Right kidney (tissue), 9 donors: ENCODE measurements around the gene TVP23B.
"Not testable (repeated sequence)": the region's sequence is repeated elsewhere in the genome, so short reads cannot be mapped to it uniquely, and the experiment has no call there.

Source experiments
- DNase-seq: peaks from one replicate; pipeline ENCODE4 v3.0.0-alpha.2; 2016
- long read RNA-seq, 8 donors: transcript quantifications; one replicate each; lab custom pipeline, GENCODE V29; 2026

TVP23B gene
- long read RNA-seq, donor 1, transcript TVP23B-201 (7 exons, 2,064 nt): major isoform, 26 of 43 reads
- long read RNA-seq, donor 1, partial matches to known transcripts: 13 of 43 reads
- long read RNA-seq, donor 1, other reads (novel, unspliced or antisense): 0 of 43 reads
- long read RNA-seq, donor 2, transcript TVP23B-201 (7 exons, 2,064 nt): major isoform, 6 of 6 reads
- long read RNA-seq, donor 2, partial matches to known transcripts: 0 of 6 reads
- long read RNA-seq, donor 2, other reads (novel, unspliced or antisense): 0 of 6 reads
- long read RNA-seq, donor 3, transcript TVP23B-201 (7 exons, 2,064 nt): major isoform, 10 of 23 reads
- long read RNA-seq, donor 3, partial matches to known transcripts: 11 of 23 reads
- long read RNA-seq, donor 3, other reads (novel, unspliced or antisense): 0 of 23 reads
- long read RNA-seq, donor 4, transcript TVP23B-201 (7 exons, 2,064 nt): major isoform, 9 of 18 reads
- long read RNA-seq, donor 4, partial matches to known transcripts: 5 of 18 reads
- long read RNA-seq, donor 4, other reads (novel, unspliced or antisense): 0 of 18 reads
- long read RNA-seq, donor 5, transcript TVP23B-201 (7 exons, 2,064 nt): major isoform, 21 of 31 reads
- long read RNA-seq, donor 5, partial matches to known transcripts: 9 of 31 reads
- long read RNA-seq, donor 5, other reads (novel, unspliced or antisense): 0 of 31 reads
- long read RNA-seq, donor 6, transcript TVP23B-201 (7 exons, 2,064 nt): major isoform, 17 of 19 reads
- long read RNA-seq, donor 6, partial matches to known transcripts: 0 of 19 reads
- long read RNA-seq, donor 6, other reads (novel, unspliced or antisense): 0 of 19 reads
- long read RNA-seq, donor 7: 0 reads
- long read RNA-seq, donor 8, transcript TVP23B-201 (7 exons, 2,064 nt): major isoform, 20 of 21 reads
- long read RNA-seq, donor 8, partial matches to known transcripts: 0 of 21 reads
- long read RNA-seq, donor 8, other reads (novel, unspliced or antisense): 0 of 21 reads

DNA sequence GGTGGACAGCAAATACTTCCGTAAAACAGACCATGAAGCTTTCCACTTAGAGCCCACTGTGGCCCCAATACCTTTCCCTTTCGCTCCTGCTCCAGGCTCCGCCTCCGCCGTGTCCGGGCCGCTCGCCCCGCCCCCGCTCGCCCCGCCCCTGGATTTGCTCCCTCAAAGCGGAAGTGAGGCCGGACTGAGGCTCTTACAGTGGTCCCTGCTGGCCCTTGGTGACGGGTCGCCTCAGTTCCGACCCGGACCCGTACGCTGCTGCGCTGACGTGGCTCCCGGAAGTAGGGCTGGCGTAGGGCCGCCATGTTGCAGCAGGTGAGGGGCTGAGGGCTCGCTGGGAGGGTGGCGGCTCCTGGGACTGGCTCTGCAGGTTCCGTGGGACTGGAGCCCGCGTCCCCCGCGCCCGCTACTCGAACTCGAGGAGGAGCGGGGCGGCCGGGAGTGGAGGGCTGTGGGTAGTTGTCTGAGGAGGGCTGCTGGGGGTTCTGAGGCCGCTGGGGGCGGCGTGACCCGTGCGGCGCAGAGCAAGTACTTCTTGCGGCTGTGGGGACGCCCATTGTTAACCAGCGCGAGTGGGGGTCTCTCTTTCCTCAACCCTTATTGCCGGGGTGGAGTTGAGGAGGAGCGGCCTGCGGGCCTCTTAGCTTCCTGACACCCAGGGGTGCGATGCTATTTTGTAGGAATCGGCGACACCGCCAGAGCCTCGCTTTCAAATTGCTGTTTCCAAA lies at the start of gene TVP23B:
Gene TVP23B (plus strand): TSS at position 193 of the 728 bp plus-strand sequence. CDS start 111 bp downstream, at position 304.
- peak; percentile 90 for DNase-seq

DNA sequence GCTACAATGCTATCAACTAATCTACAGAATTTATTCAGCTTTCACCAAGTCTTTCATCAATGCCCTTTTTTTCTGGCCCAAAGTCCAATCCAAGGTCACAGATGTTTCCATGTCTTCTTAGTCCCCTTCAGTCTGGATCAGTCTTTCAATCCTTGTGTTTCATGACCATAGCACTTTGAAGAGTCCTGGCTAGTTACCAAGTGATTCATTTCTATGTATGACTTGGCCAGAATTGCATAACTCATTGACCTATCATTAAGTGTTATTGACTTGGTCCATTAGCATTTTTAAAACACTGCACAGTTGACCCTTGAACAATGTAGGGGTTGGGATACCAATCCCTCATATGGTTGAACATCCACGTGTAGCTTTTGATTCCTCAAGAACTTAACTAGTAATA lies 48.5 kb upstream of the TVP23B start:
- not testable (repeated sequence) for DNase-seq

DNA sequence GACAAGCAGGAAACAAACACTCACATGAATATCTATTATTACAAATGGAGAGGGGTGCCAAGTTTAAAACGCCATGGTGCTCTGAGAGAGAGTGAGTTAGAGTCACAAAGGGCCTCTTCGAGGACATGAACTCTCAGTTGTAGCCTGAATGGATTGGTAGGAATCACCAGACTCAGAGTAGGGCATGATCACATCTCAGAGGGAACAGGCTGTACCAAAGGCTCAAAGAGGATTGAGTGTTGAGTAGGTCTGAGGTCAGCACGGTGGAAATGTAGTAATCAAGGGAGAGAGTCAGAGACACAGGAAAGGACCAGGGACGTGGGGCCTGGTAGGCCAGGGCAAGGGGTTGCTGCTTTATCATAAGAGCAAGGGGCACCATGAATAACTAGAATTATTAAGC lies 47.6 kb upstream of the TVP23B start:
- not testable (repeated sequence) for DNase-seq

DNA sequence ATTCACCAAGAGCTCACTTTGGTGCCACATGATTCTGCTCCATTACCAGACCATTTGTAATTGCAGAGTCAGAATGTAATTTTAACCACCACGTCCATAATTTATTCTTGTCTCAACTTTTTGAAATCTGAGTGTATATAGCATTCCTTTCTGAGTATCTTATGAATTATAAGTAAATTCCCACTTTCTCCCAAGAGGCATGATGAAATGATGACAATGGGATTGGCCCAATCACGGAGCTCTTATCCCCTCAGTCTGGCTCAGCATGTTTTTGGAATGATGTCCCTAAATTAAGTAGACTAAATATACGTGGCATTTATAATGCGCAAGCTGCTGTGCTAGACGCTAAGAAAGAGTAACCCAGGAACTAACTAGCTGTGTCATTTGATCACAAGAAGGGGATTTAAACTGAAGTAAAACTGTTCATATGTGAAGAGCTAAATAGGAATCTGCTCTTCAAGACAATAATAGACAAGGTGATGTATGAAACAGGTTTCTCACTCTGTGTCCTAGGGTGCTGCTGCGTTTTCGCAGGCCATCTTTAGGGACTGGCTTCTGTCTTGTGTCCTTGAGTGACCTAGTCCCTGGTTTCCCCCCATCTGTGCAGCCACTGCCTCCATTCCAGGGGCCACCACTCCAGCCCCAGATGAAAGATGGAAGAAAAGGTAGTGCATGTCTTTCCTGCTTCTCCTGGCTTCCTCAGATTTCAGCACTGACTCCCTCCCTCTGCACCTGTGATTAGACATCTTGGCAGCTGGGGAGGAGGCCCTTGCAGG lies 41.2 kb upstream of the TVP23B start:
- not testable (repeated sequence) for DNase-seq

DNA sequence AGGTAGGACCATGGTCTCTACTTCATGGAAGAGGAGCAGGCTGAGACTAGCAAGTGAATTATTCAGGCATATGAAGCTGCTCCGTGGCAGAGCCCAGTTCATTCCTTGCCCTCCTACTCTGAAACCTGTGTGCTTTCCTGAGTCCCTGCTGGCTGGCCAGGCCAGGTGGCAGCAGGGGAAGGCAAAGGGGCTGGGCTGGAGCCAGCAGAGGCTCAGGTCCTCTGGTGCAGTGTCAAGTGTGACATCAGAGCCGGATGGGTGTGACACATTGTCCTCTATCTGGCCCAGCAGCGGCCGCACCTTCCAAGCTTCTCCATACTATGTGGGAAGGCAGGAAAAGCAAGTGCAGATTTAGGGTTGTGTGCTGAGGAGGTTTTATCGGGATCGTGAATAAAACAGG lies 39.8 kb upstream of the TVP23B start:
- DNase-seq: not testable (repeated sequence)

DNA sequence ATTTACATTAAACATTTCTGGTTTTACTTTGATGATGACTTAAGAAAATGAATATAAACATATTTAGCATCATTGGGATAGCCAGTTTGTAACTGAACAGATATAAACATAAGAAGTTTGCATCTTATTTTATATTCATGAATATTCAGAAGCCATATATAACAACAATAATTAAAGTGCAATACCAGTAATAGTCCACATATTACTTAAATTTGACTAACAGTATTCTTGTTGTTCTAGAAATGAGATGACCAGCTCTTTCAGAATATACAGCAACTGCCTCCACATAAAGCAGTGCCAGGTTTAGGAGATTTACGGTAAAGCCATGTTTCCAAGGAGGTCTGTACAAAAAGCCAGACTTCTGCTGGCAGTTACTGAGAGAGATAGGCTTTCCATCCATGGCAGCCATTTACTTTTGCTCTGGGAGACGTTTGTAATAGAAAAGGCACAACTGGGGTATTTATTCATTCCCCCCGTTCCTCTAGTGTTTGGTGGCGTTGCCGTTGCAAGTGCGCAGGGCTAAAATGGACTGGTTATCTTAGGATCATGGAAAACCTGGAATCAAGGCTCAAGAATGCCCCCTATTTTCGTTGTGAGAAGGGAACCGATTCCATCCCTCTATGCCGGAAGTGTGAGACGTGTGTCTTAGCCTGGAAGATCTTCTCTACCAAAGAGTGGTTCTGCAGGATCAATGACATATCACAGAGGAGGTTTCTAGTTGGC lies 37.1 kb upstream of the TVP23B start, which contains the start of gene FBXW10:
Gene FBXW10 (plus strand): TSS at position 356 of the 723 bp plus-strand sequence. CDS start 191 bp downstream, at position 547.
- DNase-seq: not testable (repeated sequence)

DNA sequence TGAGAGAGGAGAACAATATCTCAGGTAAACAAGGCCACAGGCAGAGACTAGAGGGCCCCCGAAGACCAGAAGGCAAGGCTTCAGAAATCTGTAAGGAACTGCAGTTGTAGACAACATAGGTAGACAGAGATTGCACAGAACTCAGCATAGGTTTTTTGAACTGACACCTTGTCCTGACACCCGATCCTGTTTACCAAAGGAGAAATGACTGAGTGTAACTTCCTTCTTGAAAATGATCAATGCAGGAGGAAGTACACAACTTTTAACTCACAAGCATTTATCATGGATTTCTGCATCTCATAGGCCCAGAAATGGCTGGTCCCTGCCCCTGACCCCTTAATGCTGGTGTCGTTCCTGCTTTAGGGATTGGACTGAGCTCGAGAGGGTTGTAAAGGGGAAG lies 36.3 kb upstream of the TVP23B start:
- not testable (repeated sequence) for DNase-seq

DNA sequence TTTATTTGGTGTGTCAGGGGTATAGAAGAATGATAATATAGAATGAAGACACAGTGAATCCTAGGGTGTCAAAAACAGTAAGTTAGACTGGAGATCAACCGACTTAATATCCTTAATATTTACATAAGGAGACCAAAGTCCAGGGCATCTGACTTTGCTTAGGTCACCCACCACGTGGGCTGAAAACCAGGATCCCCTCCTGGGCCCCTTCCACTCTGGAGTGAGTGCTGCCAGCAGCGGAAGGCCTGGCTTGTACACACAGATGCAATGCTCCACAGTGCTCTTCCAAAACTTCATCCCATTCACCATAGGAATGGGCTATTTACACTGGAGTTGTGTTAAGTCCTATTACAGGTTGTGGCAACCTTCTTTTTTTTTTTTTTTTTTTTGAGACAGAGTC lies 34.4 kb upstream of the TVP23B start:
- DNase-seq: not testable (repeated sequence)

DNA sequence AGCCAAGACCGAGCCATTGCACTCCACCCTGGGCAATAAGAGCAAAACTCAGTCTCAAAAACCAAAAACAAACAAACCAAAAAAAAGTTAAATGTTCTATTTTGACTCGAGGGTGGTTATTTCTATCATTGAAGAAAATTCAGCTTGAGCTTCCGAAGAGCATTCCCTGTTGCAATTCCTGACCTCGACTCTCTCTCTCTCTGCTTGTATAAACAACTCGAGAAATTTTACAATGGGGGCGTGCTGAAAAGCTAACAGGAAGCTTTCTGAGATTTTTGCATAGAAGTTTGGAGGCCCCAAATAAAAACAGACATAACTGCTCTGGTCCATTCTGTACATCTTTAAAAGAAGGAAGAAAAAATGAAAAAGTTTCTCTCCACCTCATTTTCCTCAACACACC lies 33.5 kb upstream of the TVP23B start:
- DNase-seq: not testable (repeated sequence)

DNA sequence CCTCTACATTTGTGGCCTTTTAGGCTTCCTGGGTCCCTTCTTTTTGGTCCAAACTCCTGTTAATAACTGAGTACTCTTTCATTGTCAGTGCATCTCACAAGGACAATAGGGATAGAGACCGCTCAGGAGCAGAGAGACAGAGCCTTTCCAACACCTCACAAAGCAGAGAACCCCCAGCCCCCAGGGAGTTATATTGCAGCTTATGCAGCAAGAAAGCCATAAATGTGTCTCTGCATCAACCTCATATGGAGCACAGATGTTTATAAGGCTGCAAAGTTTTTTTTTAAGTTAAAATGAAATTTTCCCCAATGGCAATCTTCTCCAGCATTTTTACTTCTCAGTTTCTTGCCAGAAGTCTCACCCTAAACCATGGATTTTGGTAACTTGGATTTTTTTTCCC lies 30.7 kb upstream of the TVP23B start:
- DNase-seq: not testable (repeated sequence)

DNA sequence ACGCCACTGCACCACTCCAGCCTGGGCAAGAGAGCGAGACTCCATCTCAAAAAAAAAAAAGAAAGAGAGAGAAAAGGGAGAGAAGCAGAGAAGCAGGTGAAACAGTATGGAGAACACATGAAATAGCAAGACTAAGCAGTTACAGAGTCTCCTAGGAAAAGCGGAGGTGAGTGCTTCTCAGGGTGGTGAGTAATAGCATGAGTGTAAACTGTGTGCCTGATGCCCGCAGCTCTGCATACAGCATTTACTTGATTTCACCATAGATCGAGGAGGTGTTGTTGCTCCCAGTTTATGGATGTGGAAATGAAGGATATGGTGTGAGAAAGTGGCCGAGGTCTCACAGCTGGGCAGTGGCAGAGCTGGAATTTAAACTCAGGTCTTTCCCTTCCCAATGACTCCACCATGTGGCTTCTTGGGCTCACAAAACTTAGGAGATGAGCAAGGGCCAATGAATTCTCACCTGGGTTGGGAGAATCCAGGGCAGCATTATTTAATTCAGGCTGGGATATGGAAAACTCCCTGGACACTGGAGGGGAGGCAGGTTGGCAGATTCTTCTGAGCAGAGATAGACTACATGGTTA lies 27.1 kb upstream of the TVP23B start:
- DNase-seq: not testable (repeated sequence)

DNA sequence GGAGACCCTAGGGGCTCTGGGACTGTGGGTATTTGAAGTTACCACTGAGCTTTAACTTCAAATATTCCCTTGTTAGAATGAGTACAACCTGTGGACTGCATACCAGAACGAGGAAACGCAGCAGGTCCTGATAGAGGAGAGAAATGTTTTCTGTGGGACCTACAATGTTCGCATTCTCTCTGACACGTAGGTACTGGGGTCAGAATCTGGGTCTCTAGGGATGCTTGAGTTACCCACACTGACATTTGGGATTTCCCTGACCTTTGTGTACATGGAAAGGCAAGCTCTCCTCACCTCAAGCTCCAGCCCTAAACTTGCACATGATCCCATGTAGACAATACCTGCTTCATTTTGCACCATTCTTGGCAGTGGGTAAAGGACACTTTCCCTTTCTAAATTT lies 25.0 kb upstream of the TVP23B start:
- DNase-seq: not testable (repeated sequence)

DNA sequence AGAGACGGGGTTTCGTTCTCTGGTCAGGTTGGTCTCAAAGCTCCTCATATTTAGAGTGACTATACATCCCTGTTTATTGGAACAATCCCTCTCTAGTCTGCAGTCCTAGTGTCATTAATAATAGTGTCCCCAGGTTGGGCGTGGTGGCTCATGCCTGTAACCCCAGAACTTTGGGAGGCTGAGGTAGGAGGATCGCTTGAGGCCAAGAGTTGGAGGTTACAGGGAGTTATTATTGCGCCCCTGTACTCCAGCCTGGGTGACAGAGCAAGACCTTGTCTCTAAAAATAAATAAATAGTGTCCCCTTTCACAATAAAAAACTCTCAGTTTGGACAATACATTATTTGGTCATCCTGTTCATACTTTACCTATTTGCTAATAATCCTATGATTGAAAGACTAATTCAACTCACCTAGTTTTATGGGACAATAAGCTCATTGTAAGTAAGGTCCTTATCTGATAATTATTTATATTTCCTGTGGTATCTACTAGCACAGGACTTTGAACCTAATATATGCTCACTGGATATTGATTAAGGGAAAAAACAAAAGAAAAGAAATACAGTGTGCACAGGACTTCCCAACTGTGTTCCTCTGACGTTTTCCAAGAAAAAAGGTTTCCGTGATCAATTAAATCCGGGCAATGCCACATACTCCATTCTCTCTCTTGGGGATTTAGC lies 23.5 kb upstream of the TVP23B start:
- not testable (repeated sequence) for DNase-seq

DNA sequence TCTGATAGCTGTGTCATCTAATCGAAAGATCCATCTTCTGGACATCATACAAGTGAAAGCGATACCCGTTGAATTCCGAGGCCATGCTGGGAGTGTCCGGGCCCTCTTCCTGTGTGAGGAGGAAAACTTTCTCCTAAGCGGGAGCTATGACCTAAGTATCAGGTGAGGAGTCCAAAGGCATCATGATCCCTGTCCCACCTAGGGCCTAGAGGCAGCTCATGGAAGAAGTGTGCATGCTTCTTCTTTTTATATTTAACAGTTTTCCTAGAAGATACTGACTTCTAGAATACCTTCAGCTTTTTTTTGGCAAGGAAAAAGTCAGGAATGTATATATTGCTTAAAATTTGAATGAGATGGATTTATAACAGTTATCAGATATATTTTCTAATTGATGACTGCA lies 22.6 kb upstream of the TVP23B start:
- DNase-seq: not testable (repeated sequence)

DNA sequence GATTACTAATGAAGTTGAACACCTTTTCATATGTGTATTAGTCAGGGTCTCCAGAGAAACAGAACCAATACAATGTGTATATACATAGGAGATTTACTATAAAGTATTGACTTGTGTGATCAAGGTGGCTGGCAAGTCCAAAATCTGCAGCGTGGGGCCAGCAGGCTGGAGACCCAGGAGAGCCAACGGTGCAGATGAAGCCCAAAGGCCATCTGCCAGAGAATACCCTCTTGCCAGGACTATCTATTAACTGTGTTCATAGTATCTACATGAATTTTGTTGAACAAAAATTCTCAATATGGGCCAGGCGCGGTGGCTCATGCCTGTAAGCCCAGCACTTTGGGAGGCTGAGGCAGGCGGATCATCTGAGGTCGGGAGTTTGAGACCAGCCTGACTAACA lies 20.8 kb upstream of the TVP23B start:
- DNase-seq: not testable (repeated sequence)

DNA sequence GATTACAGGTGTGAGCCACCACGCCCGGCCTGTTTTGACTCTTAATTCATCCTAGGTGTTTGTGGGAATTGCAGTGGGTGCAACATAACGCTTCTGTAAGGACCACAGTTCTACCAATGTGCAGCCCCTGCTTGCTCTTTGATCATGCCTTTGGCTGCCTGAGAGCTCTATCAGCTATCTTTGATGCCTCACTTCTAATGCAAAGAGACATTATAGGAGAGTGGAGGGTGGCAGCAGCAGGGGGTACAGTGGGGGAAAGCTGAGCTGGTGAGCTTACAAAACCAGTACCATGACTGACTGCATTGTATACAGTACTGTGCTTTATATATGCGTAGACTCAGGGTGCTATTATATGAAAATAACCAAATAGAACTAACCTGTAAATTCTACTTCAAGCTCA lies 10.4 kb upstream of the TVP23B start:
- DNase-seq: not testable (repeated sequence)

DNA sequence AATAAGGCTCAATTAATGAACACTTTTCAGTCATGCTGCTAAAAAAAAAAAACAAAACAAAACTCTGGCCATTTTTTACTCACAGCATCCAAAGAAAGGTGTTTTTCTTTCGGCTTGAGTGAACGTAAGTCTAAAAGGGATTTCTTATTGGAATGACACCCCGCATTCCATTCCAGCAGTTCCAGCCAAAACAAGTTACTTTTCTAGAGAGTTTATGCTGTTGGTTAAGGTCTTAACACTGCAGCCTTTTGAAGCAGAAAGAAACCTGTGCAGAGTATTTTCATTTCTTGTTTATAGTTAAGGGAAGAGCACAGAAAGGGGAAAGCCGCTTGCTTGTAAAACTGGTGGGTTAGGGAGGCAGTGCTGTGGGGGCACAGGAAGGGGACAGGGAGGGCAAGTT lies 9.9 kb upstream of the TVP23B start:
- DNase-seq: not testable (repeated sequence)

DNA sequence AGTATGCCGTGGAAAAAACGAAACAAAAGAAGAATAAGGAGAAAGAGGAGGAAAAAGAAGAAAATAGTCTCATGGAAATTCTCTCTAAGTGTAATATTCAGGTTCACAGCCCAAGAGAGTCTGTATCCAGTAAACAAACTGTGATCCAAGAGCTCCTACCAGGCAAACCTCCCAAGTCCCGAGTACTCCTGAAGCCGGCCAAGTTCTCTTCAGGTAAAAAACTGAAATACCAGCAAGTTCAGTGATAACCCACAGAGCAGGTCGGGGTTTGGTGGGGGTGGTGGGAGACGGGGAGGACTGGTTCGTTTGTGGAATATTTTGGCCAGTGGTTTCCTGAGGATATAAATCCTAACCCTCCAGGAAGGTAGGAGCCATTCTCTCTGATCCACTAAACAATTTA lies 8.5 kb upstream of the TVP23B start:
- no peak for DNase-seq

DNA sequence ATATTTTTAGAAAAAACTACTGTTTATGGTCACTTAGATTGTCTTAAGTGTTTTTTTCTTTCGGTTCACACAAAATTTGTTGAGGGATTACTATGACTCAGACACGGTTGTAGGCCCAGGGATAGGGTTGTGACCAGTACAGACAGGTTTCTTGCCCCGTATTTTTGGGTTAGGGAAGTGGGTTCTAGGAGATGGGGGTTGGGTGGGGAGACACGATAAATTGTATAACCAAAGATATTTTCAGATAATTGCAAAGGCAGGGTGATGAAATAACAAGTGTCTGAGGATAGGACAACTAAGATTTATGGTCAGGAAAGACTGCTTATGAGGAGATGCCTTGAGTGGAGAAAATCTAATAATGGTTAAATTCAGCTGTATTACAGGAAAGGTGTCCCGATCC lies 822 bp downstream of the TVP23B start:
- DNase-seq: not testable (repeated sequence)

DNA sequence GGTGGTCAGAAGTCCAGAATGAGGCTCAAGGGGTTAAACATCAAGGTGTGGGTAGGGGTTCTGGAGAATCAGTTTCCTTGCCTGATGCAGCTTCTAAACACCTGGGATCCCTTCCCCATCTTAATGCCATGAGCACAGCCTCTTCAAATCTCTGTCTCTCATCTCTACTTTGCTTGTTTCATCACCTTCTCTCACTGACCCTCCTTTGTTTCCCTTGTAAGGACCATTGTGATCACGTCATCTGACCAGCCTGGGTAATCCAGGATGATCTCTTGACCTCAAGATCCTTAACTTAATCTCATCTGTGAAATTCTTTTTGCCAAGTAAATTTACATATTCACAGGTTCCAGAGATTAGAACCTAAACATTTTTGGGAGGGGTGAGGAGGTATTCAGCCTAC lies 5.0 kb downstream of the TVP23B start:
- DNase-seq: not testable (repeated sequence)
